Cardiac fibroblast (primary cell): Measurements from ENCODE around the gene CFAP97D2.
"Not testable (repeated sequence)": the region's sequence is repeated elsewhere in the genome, so short reads cannot be mapped to it uniquely, and the experiment has no call there.

ENCODE experiments used
- DNase-seq, 2 donors: peaks; one replicate each; pipeline versions ENCODE4 v3.0.0 to v3.0.0-alpha.2; 2010; ENCODE audit warnings: low read depth in 2 of 2
- H3K4me3 ChIP-seq, 2 donors: replicated peaks in 1 of 2; 1 replicate in 1 of 2; 2 replicates in 1 of 2; pipeline ENCODE4 v1.5.1; 2011; ENCODE audit warnings: low read depth in 2 of 2, low read length in 2 of 2, mild to moderate bottlenecking in 2 of 2, moderate library complexity in 1 of 2
- TF ChIP-seq, protein P1 (sequence below): IDR thresholded peaks from one replicate; pipeline ENCODE4 v1.5.1; 2011; ENCODE audit warnings: low read depth, mild to moderate bottlenecking, low read length, inconsistent platforms

Gene CFAP97D2

DNA sequence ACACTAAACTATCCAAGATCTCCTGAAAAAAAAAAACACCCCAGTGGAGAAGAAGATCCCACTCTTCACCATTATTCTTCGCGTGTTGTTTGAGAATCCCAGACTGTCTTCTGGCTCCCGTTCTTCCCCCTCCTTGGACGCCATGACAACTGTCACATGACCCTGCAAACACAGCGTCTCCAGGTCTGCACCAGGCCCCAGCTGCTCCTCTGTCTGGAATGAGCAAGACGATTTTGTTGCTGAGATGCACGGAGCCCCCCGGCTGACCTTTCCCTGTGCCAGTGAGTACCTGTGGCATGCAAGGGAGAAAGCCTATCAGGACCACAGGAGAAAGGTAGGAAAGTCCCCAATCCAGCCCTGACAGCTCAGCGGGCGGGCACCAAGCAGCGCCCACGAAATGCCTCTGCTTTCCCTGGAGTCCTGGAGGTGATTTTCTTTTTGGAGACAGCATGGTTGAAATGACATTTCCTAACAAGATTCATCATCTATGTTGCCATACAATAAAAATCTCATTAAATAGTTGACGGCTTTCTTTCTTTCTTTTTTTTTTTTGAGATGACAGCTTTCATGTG lies at the start of gene CFAP97D2:
Gene CFAP97D2, plus strand, starts transcription at position 171 of the 572 bp plus-strand sequence. Its CDS starts 74 bp downstream, at position 245.
- H3K4me3 ChIP-seq, result no peak within 1 kb of the TSS
- no peak for DNase-seq
- TF ChIP-seq, protein P1, sequence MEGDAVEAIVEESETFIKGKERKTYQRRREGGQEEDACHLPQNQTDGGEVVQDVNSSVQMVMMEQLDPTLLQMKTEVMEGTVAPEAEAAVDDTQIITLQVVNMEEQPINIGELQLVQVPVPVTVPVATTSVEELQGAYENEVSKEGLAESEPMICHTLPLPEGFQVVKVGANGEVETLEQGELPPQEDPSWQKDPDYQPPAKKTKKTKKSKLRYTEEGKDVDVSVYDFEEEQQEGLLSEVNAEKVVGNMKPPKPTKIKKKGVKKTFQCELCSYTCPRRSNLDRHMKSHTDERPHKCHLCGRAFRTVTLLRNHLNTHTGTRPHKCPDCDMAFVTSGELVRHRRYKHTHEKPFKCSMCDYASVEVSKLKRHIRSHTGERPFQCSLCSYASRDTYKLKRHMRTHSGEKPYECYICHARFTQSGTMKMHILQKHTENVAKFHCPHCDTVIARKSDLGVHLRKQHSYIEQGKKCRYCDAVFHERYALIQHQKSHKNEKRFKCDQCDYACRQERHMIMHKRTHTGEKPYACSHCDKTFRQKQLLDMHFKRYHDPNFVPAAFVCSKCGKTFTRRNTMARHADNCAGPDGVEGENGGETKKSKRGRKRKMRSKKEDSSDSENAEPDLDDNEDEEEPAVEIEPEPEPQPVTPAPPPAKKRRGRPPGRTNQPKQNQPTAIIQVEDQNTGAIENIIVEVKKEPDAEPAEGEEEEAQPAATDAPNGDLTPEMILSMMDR, result no peak

DNA sequence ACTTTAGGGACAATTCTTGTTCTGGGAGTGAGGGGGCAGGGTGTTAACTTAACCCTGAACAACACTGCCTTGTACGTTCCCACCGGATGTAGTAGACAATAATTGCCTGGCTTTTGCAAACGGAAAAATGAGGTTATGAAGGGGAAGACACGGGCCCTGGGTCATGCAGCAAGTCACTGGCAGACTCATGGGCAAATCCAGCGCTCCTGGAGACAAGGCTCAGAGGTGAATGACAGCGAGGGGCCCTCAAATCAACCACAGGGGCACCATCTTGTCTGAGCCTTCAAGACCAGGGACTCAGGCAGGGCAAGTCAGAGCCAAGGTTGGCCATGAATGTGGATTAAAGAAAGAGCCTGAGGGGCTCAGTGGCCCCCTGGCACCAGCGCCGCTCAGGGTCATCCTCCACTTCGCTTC lies 49.4 kb upstream of the CFAP97D2 start:
- TF ChIP-seq, protein P1, result no peak
- DNase-seq, result peak in 1 of 2 donors; percentile 28
- peak overlapping the region in 1 of 2 donors; percentile 91 for H3K4me3 ChIP-seq

DNA sequence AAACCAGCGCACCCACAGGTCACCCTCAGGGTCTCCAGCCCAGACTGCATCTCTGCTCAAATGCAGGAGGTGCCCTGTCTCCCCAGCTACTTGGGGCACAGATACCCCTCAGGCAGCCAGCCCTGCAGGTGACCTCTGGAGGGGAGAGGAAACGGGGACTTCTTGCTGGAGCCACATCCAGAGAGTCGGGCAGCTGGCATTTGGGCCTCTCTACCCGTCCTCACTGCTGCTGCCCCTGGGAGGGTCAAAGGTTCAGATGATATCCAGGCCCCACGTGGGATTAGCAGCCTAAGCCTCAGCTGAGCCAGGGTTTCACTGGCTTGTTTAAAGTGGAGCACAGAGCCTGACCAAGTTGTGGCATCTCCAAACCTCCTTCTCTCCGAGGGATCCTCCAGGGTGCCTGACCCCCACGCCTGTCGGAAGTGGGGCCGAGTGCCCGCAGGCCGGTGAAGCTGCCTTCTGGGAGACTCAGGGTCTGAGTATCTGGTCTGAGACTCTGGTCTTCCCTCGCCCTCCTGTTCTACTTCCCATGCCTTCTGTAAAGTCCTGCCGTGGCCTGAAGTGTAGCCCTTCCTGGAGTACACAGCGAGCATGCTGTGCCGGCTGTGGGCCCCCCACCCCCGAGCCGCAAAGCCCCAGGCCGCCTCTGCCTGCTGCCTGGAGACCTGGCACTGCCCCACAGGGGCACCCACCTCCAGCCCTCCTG lies 48.8 kb upstream of the CFAP97D2 start:
- H3K4me3 ChIP-seq, result peak overlapping the region; percentile 90 to 91
- peak in 1 of 2 donors; percentile 30 for DNase-seq
- TF ChIP-seq, protein P1, result no peak

DNA sequence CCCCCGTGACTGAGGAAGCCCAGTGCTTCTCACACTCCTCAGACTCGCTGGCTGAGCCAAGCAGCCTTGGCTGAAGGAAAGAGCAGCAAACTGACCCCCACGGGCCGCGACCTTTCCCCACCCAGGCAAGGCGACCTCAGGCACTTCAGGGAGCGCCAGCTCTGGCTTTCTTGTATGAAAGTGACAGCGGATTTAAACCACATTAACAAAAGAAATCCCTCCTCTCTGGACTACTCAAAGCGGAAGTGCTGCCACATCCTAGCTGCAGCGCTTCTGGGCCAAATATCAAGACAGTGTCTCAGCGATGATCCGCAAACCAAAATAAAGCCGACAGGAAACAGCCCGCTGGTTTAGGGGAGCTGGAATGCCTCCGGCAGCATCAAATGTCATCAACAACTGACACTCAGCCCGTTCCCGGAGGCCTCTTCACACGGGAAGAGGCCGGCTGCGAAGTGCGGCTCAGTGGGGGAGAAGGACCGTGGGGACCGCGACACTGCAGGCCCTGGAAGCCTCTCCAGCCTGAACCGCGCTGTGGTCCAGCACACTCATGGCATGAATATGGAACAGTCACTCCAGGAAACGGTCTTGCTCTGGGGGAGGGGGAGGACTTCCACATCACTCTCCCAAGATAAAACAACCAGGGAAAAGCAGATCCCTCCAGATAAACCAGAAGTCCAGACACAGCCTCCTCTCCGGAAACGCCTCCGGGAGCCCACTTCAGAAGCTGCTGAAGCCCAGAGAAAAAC lies 48.0 kb upstream of the CFAP97D2 start:
- DNase-seq, result peak; percentile 69 to 91
- peak overlapping the region; percentile 90 to 91 for H3K4me3 ChIP-seq
- TF ChIP-seq, protein P1, result no peak

DNA sequence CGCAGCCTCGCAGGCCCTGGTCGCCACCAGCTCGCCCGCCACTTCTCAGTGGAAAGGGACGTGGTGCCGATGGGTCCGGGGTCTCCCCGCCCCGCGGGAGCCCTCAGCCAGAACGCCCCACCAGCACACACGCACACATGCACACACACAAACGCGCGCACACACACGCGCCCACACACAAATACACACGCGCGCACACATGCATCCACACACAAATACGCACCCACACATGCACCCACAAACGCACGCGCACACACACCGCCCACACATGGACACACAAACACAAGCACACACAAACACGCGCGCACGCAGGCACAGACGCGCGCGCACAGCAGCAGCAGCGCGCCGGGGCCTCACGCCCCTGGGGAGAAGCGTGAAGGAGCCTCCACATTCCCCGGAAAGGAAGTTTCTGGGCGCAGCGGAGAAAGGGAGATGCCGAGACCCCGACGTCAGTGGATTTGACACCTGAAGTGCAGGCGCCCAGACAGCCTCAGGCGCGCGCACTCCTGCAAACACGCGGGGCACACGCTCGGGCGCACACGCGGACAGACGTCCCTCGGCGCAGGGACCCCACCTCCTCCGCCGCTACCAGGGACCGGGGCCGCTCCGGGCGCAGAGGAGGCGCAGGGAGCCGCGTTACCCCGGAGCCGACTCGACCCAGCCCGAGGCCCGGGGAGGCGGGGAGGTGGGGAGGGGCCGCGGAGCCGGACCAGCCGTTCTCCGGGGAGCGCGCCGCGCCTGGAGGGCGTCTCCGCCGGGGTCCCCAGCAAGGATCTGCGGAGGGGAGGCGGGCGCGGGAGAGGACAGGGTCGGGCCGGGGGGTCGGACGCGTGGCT lies 47.3 kb upstream of the CFAP97D2 start:
- TF ChIP-seq, protein P1, result no peak
- DNase-seq, result peak; percentile 46 to 50
- peak overlapping the region; percentile 90 to 91 for H3K4me3 ChIP-seq

DNA sequence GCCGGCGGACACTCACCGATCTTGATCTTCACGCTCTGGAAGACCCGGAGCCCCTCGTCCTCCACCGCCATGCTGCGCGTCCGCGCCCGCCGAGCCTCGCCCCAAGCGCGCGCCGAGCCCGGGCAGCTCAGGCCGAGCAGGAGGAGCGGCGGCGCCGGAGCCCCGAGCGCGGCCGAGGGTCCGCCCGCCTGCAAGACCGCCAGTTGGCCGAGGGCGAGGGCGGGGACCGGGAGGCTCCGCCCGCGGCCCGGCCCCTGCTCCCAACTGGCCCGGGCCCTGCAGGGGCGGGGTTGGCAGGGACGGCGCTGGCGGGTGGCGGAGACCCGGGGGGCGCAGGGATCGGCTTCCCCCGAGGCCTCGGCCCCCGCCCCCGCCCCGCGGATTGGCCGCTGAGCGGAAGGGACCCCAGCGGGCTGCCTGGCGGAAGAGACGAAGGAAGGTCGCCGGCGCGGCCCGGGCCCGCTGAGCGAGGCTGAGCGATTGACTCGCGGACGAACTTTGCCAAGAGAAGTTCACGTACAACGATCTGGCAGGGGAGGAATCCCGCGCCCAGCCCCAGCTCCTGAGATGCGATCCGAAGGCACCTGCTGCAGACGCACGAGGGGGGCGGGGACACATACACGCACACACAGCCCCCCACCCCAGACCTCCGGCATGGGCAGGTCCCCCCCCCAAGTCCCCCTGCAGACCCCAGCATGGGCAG lies 46.5 kb upstream of the CFAP97D2 start, which contains the start of gene RASA3:
Gene RASA3, minus strand, starts transcription at position 205 of the 703 bp plus-strand sequence. Its CDS starts 134 bp downstream, at position 71.
- TF ChIP-seq, protein P1, result no peak
- DNase-seq, result peak; percentile 65 to 91
- H3K4me3 ChIP-seq, result peak within 1 kb of the TSS; percentile 90 to 91

DNA sequence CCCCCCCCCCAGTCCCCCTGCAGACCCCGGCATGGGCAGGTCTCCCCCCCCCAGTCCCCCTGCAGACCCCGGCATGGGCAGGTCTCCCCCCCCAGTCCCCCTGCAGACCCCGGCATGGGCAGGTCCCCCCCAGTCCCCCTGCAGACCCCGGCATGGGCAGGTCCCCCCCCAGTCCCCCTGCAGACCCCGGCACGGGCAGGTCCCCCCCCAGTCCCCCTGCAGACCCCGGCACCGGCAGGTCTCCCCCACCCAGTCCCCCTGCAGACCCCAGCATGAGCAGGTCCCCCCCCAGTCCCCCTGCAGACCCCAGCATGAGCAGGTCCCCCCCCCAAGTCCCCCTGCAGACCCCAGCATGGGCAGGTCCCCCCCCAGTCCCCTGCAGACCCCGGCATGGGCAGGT lies 45.9 kb upstream of the CFAP97D2 start:
- H3K4me3 ChIP-seq, DNase-seq: not testable (repeated sequence)

DNA sequence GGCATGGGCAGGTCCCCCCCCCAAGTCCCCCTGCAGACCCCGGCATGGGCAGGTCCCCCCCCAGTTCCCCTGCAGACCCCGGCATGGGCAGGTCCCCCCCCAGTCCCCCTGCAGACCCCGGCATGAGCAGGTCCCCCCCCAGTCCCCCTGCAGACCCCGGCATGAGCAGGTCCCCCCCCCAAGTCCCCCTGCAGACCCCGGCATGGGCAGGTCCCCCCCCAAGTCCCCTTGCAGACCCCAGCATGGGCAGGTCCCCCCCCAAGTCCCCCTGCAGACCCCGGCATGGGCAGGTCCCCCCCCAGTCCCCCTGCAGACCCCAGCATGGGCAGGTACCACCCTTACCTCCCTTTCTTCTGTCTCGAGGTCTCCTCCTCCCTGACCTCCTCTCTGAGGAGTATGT lies 45.5 kb upstream of the CFAP97D2 start:
- not testable (repeated sequence) for DNase-seq, H3K4me3 ChIP-seq
